VCaP (cell line): Measurements from ENCODE around the gene SETD5.
A peak's percentile ranks its signal among the peaks of the same experiment; 100 is the strongest.

Experiments used
- H3K27ac ChIP-seq: fragments of 450-650 bp; 2 replicates; pipeline ENCODE4 v1.5.1; 2017
- TF ChIP-seq, protein P1 (sequence below): fragments of 450-650 bp; conservative IDR thresholded peaks from 2 replicates; pipeline ENCODE4 v1.5.1; 2017; ENCODE audit warnings: mild to moderate bottlenecking, moderate library complexity

SETD5 gene

GRCh38 chr3:9397906-9398699 lies 688 bp downstream of the SETD5 start:
- TF ChIP-seq, protein P1, sequence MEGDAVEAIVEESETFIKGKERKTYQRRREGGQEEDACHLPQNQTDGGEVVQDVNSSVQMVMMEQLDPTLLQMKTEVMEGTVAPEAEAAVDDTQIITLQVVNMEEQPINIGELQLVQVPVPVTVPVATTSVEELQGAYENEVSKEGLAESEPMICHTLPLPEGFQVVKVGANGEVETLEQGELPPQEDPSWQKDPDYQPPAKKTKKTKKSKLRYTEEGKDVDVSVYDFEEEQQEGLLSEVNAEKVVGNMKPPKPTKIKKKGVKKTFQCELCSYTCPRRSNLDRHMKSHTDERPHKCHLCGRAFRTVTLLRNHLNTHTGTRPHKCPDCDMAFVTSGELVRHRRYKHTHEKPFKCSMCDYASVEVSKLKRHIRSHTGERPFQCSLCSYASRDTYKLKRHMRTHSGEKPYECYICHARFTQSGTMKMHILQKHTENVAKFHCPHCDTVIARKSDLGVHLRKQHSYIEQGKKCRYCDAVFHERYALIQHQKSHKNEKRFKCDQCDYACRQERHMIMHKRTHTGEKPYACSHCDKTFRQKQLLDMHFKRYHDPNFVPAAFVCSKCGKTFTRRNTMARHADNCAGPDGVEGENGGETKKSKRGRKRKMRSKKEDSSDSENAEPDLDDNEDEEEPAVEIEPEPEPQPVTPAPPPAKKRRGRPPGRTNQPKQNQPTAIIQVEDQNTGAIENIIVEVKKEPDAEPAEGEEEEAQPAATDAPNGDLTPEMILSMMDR = no peak
- peak overlapping the region; percentile 98 for H3K27ac ChIP-seq

DNA sequence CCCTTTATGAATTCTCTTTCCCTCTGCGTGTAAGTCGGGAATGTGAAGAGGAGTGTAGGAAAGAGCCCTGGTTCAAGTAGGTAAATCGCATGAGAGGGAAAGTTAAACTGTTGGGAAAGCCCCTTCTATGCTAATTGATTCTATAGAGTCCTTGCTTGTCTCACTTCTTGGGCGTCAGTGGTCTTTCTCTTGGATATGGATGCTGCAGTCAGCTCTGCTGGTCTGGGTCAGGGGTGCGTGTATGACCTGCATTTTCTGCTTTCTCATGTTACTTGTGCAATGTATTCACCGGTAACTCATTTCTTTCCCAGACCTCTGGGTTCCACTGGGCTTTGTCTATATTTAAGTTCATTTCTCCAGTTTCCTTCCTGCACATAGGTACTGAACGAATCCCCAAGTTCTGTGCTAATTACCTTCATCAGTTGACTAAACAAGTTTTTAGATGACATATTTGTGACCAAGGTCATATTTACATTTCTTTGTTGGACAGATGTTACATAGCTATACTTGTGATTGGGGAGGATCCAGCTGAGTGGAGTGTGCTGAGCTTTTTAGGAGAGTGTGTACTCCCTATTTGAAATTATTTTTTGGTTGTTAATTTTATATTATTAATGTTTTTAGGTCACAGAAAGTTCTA lies 1.4 kb downstream of the SETD5 start:
- peak overlapping the region; percentile 98 for H3K27ac ChIP-seq
- TF ChIP-seq, protein P1 = no peak

DNA sequence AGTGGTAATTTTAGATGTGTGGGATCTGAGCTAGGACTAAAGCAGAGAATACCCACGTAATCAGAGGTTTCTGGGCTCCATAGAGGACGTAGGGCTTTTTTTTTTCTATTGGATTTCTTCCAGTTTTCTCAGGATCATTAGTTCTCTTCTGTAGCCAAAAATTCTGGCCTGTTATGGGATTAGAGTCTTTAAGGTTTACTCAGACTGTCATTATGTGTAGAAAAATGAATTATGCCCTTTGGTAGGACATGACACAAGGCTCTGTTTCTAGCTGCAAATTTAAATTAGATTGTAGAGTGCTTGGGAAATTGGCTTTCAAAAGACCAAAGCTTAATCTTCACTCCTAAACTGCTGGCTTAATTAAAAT lies 1.9 kb downstream of the SETD5 start:
- peak overlapping the region; percentile 98 for H3K27ac ChIP-seq
- TF ChIP-seq, protein P1 = no peak

GRCh38 chr3:9399746-9400145 lies 2.3 kb downstream of the SETD5 start:
- peak overlapping the region; percentile 98 for H3K27ac ChIP-seq

GRCh38 chr3:9400616-9401015 lies 3.2 kb downstream of the SETD5 start:
- TF ChIP-seq, protein P1 = no peak
- peak overlapping the region; percentile 98 for H3K27ac ChIP-seq

More at GRCh38 chr3:9399746-9400145, 2.3 kb downstream of the SETD5 start:
- TF ChIP-seq, protein P1 = no peak

GRCh38 chr3:9401986-9402385 lies 4.6 kb downstream of the SETD5 start:
- peak overlapping the region; percentile 98 for H3K27ac ChIP-seq
- TF ChIP-seq, protein P1 = no peak

GRCh38 chr3:9402410-9403228 lies 5.2 kb downstream of the SETD5 start:
- H3K27ac ChIP-seq = peak overlapping the region; percentile 98; the same call in 1 of the 2 replicates
- TF ChIP-seq, protein P1 = no peak
